H1 (cell line): ENCODE results near the gene ECT2L. TPM values are rescaled to one million over a fixed set of nuclear protein-coding genes. Genes with fewer than 3 reads are reported as not detected.

Experiments
- CTCF ChIA-PET: fragments of 300-600 bp; sonication (Branson Sonifier 250); formaldehyde crosslinking; loops from one replicate; lab custom pipeline; 2021; ENCODE audit not compliant: partially characterized antibody; lab: Charles Lee
- POLR2A ChIA-PET: fragments of 300-600 bp; sonication (Branson Sonifier 250); formaldehyde crosslinking; loops from one replicate; lab custom pipeline; 2021; ENCODE audit warnings: inconsistent platforms; ENCODE audit not compliant: partially characterized antibody; lab: Charles Lee
- DNase-seq, 2 experiments: peaks; one replicate each; pipeline versions ENCODE4 v3.0.0 to v3.0.0-alpha.2; 2010 to 2022; ENCODE audit warnings: low spot score in 2 of 2, low read depth in 1 of 2, mixed read lengths in 1 of 2
- FAIRE-seq: peaks from 2 replicates; lab custom pipeline; 2011; peaks lifted over from hg19 to GRCh38; lab: Jason Lieb, UNC
- H2AFZ ChIP-seq: 2 replicates; pipeline ENCODE4 v1.8.1; 2012; ENCODE audit warnings: low read length, inconsistent platforms
- H2AK5ac ChIP-seq: 2 replicates; pipeline ENCODE4 v1.6.1; 2013; ENCODE audit warnings: low read depth, low read length
- H2BK120ac ChIP-seq: replicated peaks from 2 replicates; pipeline ENCODE3; 2013; ENCODE audit warnings: low read depth, low read length, inconsistent platforms
- H2BK12ac ChIP-seq: 2 replicates; pipeline ENCODE4 v1.6.1; 2013; ENCODE audit warnings: low read depth, low read length
- H2BK15ac ChIP-seq: 2 replicates; pipeline ENCODE4 v1.6.1; 2013; ENCODE audit warnings: low read length
- H2BK20ac ChIP-seq: 2 replicates; pipeline ENCODE4 v1.6.1; 2013; ENCODE audit warnings: low read length
- H2BK5ac ChIP-seq: 2 replicates; pipeline ENCODE4 v1.6.1; 2013; ENCODE audit warnings: low read depth, low read length
- H3K14ac ChIP-seq: 2 replicates; pipeline ENCODE4 v1.6.1; 2013; ENCODE audit warnings: inconsistent platforms; ENCODE audit not compliant: insufficient read length
- H3K18ac ChIP-seq: 2 replicates; pipeline ENCODE4 v1.6.1; 2013; ENCODE audit warnings: low read length; ENCODE audit errors: extremely low read depth
- H3K23ac ChIP-seq: 2 replicates; pipeline ENCODE4 v1.6.1; 2013; ENCODE audit warnings: inconsistent platforms; ENCODE audit not compliant: insufficient read length
- H3K23me2 ChIP-seq: 2 replicates; pipeline ENCODE4 v1.6.1; 2013; ENCODE audit warnings: low read depth, low read length
- H3K27ac ChIP-seq: 2 replicates; pipeline ENCODE4 v1.6.1; 2011; ENCODE audit warnings: low read depth, low read length, inconsistent platforms
- H3K27me3 ChIP-seq, 4 experiments: replicated peaks in 1 of 4; 1 replicate in 1 of 4; 2 replicates in 3 of 4; pipeline versions ENCODE4 v1.6.1 to v1.8.1; 2011 to 2013; ENCODE audit warnings: low read length in 3 of 4, mild to moderate bottlenecking in 3 of 4, inconsistent platforms in 2 of 4, mixed read lengths in 2 of 4, moderate library complexity in 1 of 4; ENCODE audit not compliant: control insufficient read depth in 3 of 4, insufficient read depth in 3 of 4; ENCODE audit errors: extremely low read depth in 1 of 4
- H3K36me3 ChIP-seq, 4 experiments: 2 replicates each; pipeline versions ENCODE4 v1.6.1 to v1.8.1; 2011 to 2013; ENCODE audit warnings: mild to moderate bottlenecking in 4 of 4, low read length in 3 of 4, moderate library complexity in 2 of 4, control low read depth in 1 of 4, inconsistent platforms in 1 of 4; ENCODE audit not compliant: insufficient read depth in 4 of 4, control insufficient read depth in 2 of 4
- H3K4ac ChIP-seq: replicated peaks from 2 replicates; pipeline ENCODE3; 2013; ENCODE audit warnings: low read length, low read depth, mixed read lengths, inconsistent platforms; ENCODE audit not compliant: insufficient read length
- H3K4me1 ChIP-seq, 4 experiments: replicated peaks in 1 of 4; 1 replicate in 1 of 4; 2 replicates in 3 of 4; pipeline versions ENCODE4 v1.6.1 to v1.8.1; 2011 to 2013; ENCODE audit warnings: low read length in 3 of 4, inconsistent platforms in 2 of 4, mixed read lengths in 1 of 4; ENCODE audit not compliant: insufficient read depth in 4 of 4, control insufficient read depth in 3 of 4
- H3K4me2 ChIP-seq, 2 experiments: 2 replicates each; pipeline versions ENCODE4 v1.6.1 to v1.8.1; 2011 to 2013; ENCODE audit warnings: low read depth in 2 of 2, low read length in 2 of 2, control low read depth in 1 of 2, inconsistent platforms in 1 of 2, mild to moderate bottlenecking in 1 of 2; ENCODE audit not compliant: insufficient read depth in 1 of 2
- H3K4me3 ChIP-seq, 4 experiments: fragments of 200-600, 300-600 bp in 1 of 4; sonication (generic), shearing (Covaris generic), sonication (Bioruptor Twin) in 1 of 4; 2 replicates each; pipeline versions ENCODE4 v1.5.1 to v1.8.1; 2011 to 2016; ENCODE audit warnings: low read length in 4 of 4, low read depth in 3 of 4, control low read depth in 2 of 4, inconsistent platforms in 2 of 4, mild to moderate bottlenecking in 2 of 4, mixed read lengths in 1 of 4, moderate library complexity in 1 of 4; ENCODE audit not compliant: insufficient read depth in 2 of 4; ENCODE audit errors: extremely low read depth in 1 of 4
- H3K56ac ChIP-seq: replicated peaks from 2 replicates; pipeline ENCODE3; 2013; ENCODE audit warnings: low read depth, mild to moderate bottlenecking, mixed read lengths, low read length, inconsistent platforms; ENCODE audit not compliant: insufficient read length
- H3K79me1 ChIP-seq: 2 replicates; pipeline ENCODE4 v1.6.1; 2013; ENCODE audit warnings: low read depth, low read length, control low read depth
- H3K79me2 ChIP-seq, 2 experiments: 2 replicates each; pipeline versions ENCODE4 v1.6.1 to v1.8.1; 2012 to 2013; ENCODE audit warnings: low read length in 2 of 2, mild to moderate bottlenecking in 2 of 2, inconsistent platforms in 1 of 2; ENCODE audit not compliant: insufficient read depth in 2 of 2, control insufficient read depth in 1 of 2
- H3K9ac ChIP-seq, 4 experiments: replicated peaks in 1 of 4; 1 replicate in 1 of 4; 2 replicates in 3 of 4; pipeline versions ENCODE4 v1.6.1 to v1.8.1; 2011 to 2013; ENCODE audit warnings: low read depth in 3 of 4, low read length in 3 of 4, control low read depth in 2 of 4, mild to moderate bottlenecking in 2 of 4, moderate library complexity in 2 of 4, inconsistent platforms in 1 of 4; ENCODE audit errors: extremely low read depth in 1 of 4
- H3K9me3 ChIP-seq, 2 experiments: 2 replicates each; pipeline versions ENCODE4 v1.6.1 to v1.8.1; 2012 to 2013; ENCODE audit warnings: mild to moderate bottlenecking in 2 of 2, moderate library complexity in 2 of 2, control low read depth in 1 of 2, inconsistent platforms in 1 of 2, low read depth in 1 of 2, low read length in 1 of 2, mixed read lengths in 1 of 2; ENCODE audit not compliant: insufficient read depth in 2 of 2
- H4K20me1 ChIP-seq, 2 experiments: replicated peaks in 1 of 2; 2 replicates each; pipeline versions ENCODE3 to v1.8.1; 2011 to 2013; ENCODE audit warnings: inconsistent platforms in 2 of 2, low read length in 2 of 2, mild to moderate bottlenecking in 1 of 2; ENCODE audit not compliant: insufficient read depth in 2 of 2, control insufficient read depth in 1 of 2
- H4K5ac ChIP-seq: 2 replicates; pipeline ENCODE4 v1.6.1; 2013; ENCODE audit warnings: low read length, low read depth, mixed read lengths, inconsistent platforms; ENCODE audit not compliant: insufficient read length
- H4K8ac ChIP-seq: 2 replicates; pipeline ENCODE4 v1.8.0; 2013; ENCODE audit warnings: mild to moderate bottlenecking, moderate library complexity, low read length, inconsistent platforms; ENCODE audit not compliant: insufficient read depth; ENCODE audit errors: extremely low read depth
- H4K91ac ChIP-seq: replicated peaks from 2 replicates; pipeline ENCODE3; 2013; ENCODE audit warnings: low read length, mixed read lengths, inconsistent platforms; ENCODE audit not compliant: insufficient read length
- ATF2 ChIP-seq: IDR thresholded peaks from 2 replicates; pipeline ENCODE4 v1.6.1; 2012; ENCODE audit warnings: low read length, inconsistent platforms
- CHD2 ChIP-seq: IDR thresholded peaks from 2 replicates; pipeline ENCODE4 v1.6.1; 2012; ENCODE audit warnings: low read length, improper control_type of control experiment
- GTF2F1 ChIP-seq: IDR thresholded peaks from 2 replicates; pipeline ENCODE4 v1.6.1; 2012; ENCODE audit warnings: low read depth, low read length, improper control_type of control experiment, borderline replicate concordance
- HDAC2 ChIP-seq, 2 experiments: fragments of 300-600 bp in 1 of 2; sonication (generic) in 1 of 2; IDR thresholded peaks; 2 replicates each; pipeline ENCODE4 v1.6.1; 2011 to 2012; ENCODE audit warnings: low read depth in 2 of 2, low read length in 2 of 2, mild to moderate bottlenecking in 2 of 2, moderate library complexity in 2 of 2, borderline replicate concordance in 1 of 2, inconsistent platforms in 1 of 2
- KDM5A ChIP-seq: fragments of 200-600 bp; IDR thresholded peaks from 2 replicates; pipeline ENCODE4 v1.7.1; 2012; ENCODE audit warnings: mild to moderate bottlenecking, low read length, inconsistent platforms, mixed read lengths
- POLR2AphosphoS5 ChIP-seq: IDR thresholded peaks from 2 replicates; pipeline ENCODE4 v1.6.1; 2011; ENCODE audit warnings: low read depth, low read length
- RFX5 ChIP-seq: IDR thresholded peaks from 2 replicates; pipeline ENCODE4 v1.6.1; 2011; ENCODE audit warnings: low read depth, low read length, improper control_type of control experiment, borderline replicate concordance
- RXRA ChIP-seq: IDR thresholded peaks from 2 replicates; pipeline ENCODE4 v1.6.1; 2011; ENCODE audit warnings: low read depth, mild to moderate bottlenecking, low read length, moderate library complexity; ENCODE audit not compliant: insufficient read depth
- TAF7 ChIP-seq: optimal IDR thresholded peaks from 2 replicates; pipeline ENCODE3; 2011; ENCODE audit warnings: low read depth, mild to moderate bottlenecking, inconsistent platforms, low read length, moderate library complexity, borderline replicate concordance
- TEAD4 ChIP-seq: IDR thresholded peaks from 2 replicates; pipeline ENCODE4 v1.6.1; 2012; ENCODE audit warnings: low read depth, low read length, inconsistent platforms, mixed read lengths
- USF2 ChIP-seq: IDR thresholded peaks from 2 replicates; pipeline ENCODE4 v1.6.1; 2011; ENCODE audit warnings: low read length, improper control_type of control experiment
- YY1 ChIP-seq: IDR thresholded peaks from 2 replicates; pipeline ENCODE4 v1.6.1; 2011; ENCODE audit warnings: low read depth, mild to moderate bottlenecking, low read length
- WGBS, 2 experiments: shearing (Covaris generic) in 1 of 2; methylation state at CpG; one replicate each; pipeline versions ENCODE4 v1.1.6 to v1.1.7; 2013 to 2015; ENCODE audit warnings: low lambda C conversion rate in 2 of 2, mixed read lengths in 2 of 2, inconsistent platforms in 1 of 2, low coverage in 1 of 2, missing lambda C conversion rate in 1 of 2; ENCODE audit not compliant: insufficient replicate concordance in 2 of 2, insufficient coverage in 1 of 2, insufficient read length in 1 of 2; ENCODE audit errors: extremely low coverage in 1 of 2, missing lambda C conversion rate in 1 of 2; 5-methylcytosine and 5-hydroxymethylcytosine counted together
- polyA plus RNA-seq, 7 experiments: library from polyadenylated mRNA; depleted of rRNA in 3 of 7; stranded (reverse) in 5 of 7; unstranded in 2 of 7; fragments of >200 nt in 5 of 7; fragments of 200-250 nt in 2 of 7; gene quantifications; 1 replicate in 5 of 7; 2 replicates in 1 of 7; 4 replicates in 1 of 7; pipeline versions ENCODE4 v1.2.1 to v1.2.3, GENCODE V29; 2011 to 2013; ENCODE audit warnings: missing spikeins in 2 of 7, mixed read lengths in 2 of 7
- total RNA-seq: library from RNA; stranded (reverse); fragmentation: NEBNext Ultra II Directional; extraction: Animal tissue kit (Norgen Biotek cat#: 25700); gene quantifications from 2 replicates; pipeline ENCODE4 v1.2.1, GENCODE V29; 2021

The ECT2L gene
- total and polyA plus RNA-seq, 2 of the 8 experiments (the other 6 are each of a cell fraction or from before 2014, with no cell fraction given), result not detected

GRCh38 chr6:138782243-138782642 is 13.6 kb upstream of the ECT2L start:
- Histone ChIP-seq H2AFZ (no peak overlapping the region), H2AK5ac (no peak overlapping the region), H3K4me3 (no peak overlapping the region), H2BK15ac (no peak overlapping the region), H3K18ac (no peak overlapping the region), H4K5ac (no peak overlapping the region), H4K20me1 (no peaks in the 10 kb centered on the region), H3K9ac (no peak overlapping the region), H3K79me2 (no peaks in the 10 kb centered on the region), H3K4me2 (no peak overlapping the region), H2BK120ac (no peak overlapping the region), H2BK5ac (no peak overlapping the region), H3K23ac (no peak overlapping the region), H2BK20ac (no peak overlapping the region), H3K27me3 (no peaks in the 10 kb centered on the region), H3K9me3 (no peaks in the 10 kb centered on the region), H2BK12ac (no peak overlapping the region), H3K4me1 (no peaks in the 10 kb centered on the region), H3K23me2 (no peaks in the 10 kb centered on the region; the same call in 1 of the 2 replicates), H4K91ac (no peak overlapping the region), H3K27ac (no peak overlapping the region), H4K8ac (no peak overlapping the region), H3K14ac (no peak overlapping the region), H3K79me1 (no peaks in the 10 kb centered on the region), H3K36me3 (no peaks in the 10 kb centered on the region), H3K56ac (no peak overlapping the region), H3K4ac (no peak overlapping the region)
- no peak for FAIRE-seq
- POLR2A ChIA-PET, result no interaction called here
- CTCF ChIA-PET, result no interaction called here
- no peak for DNase-seq
- WGBS, 2 experiments, result 83 to 100% methylated on average over 1 to 4 of the region's 4 CpGs
- no peak for TF ChIP-seq RFX5
- no peak for TF ChIP-seq GTF2F1
- TF ChIP-seq USF2, result no peak
- TF ChIP-seq ATF2, result no peak
- no peak for TF ChIP-seq CHD2
- TF ChIP-seq YY1, result no peak
- no peak for TF ChIP-seq TEAD4
- TF ChIP-seq TAF7, result no peak
- TF ChIP-seq RXRA, result no peak
- TF ChIP-seq POLR2AphosphoS5, result no peak
- TF ChIP-seq HDAC2 (IDR thresholded peaks at IDR 0.05; ENCODE audit: borderline replicate concordance in 1 of 2, low read depth in 2 of 2, low read length in 2 of 2), result no peak
- TF ChIP-seq KDM5A, result no peak
